Lung (tissue), 13 donors: ENCODE data around the gene SMG6. TPM values are rescaled to one million over a fixed set of nuclear protein-coding genes. Genes with fewer than 3 reads are reported as not detected.
A peak's percentile ranks its signal among the peaks of the same experiment; 100 is the strongest.

Experiments
- ATAC-seq: fragments of 200-7000 bp; cut with Tn5 transposase; one replicate; pipeline ENCODE4 v1.9.1; 2020; ENCODE audit warnings: moderate number of reproducible peaks; ENCODE audit not compliant: insufficient read depth, low FRiP score
- DNase-seq, 3 donors: peaks; one replicate each; pipeline ENCODE4 v3.0.0-alpha.2; 2013 to 2017
- H3K27ac ChIP-seq, 2 donors: one replicate each; pipeline ENCODE4 v1.5.1; 2013; ENCODE audit warnings: mild to moderate bottlenecking in 2 of 2, moderate library complexity in 2 of 2, control low read depth in 1 of 2, inconsistent platforms in 1 of 2, low read depth in 1 of 2, low read length in 1 of 2
- H3K27me3 ChIP-seq, 3 donors: one replicate each; pipeline ENCODE4 v1.5.1; 2013; ENCODE audit warnings: low read length in 2 of 3; ENCODE audit not compliant: control insufficient read depth in 3 of 3, insufficient read depth in 3 of 3
- H3K36me3 ChIP-seq, 4 donors: one replicate each; pipeline ENCODE4 v1.5.1; 2013; ENCODE audit warnings: low read length in 4 of 4, mild to moderate bottlenecking in 1 of 4, moderate library complexity in 1 of 4; ENCODE audit not compliant: control insufficient read depth in 4 of 4, insufficient read depth in 4 of 4
- H3K4me1 ChIP-seq, 5 donors: one replicate each; pipeline ENCODE4 v1.5.1; 2013; ENCODE audit warnings: low read length in 5 of 5, mild to moderate bottlenecking in 2 of 5, moderate library complexity in 1 of 5; ENCODE audit not compliant: control insufficient read depth in 5 of 5, insufficient read depth in 5 of 5
- H3K4me3 ChIP-seq: one replicate; pipeline ENCODE4 v1.5.1; 2013; ENCODE audit warnings: mild to moderate bottlenecking, control low read depth, moderate library complexity
- H3K9ac ChIP-seq, 2 donors: one replicate each; pipeline ENCODE4 v1.5.1; 2013; ENCODE audit warnings: low read length in 2 of 2, control low read depth in 1 of 2; ENCODE audit not compliant: insufficient read depth in 1 of 2
- H3K9me3 ChIP-seq, 4 donors: one replicate each; pipeline ENCODE4 v1.5.1; 2013; ENCODE audit warnings: low read length in 3 of 4, mild to moderate bottlenecking in 1 of 4, moderate library complexity in 1 of 4; ENCODE audit not compliant: control insufficient read depth in 4 of 4, insufficient read depth in 3 of 4
- CTCF ChIP-seq: IDR thresholded peaks from 2 replicates; pipeline ENCODE4 v1.5.1; 2012; ENCODE audit warnings: mild to moderate bottlenecking; ENCODE audit errors: control extremely low read depth, extremely low read depth
- WGBS, 2 donors: extraction: QIAGEN DNeasy Blood & Tissue Kit; methylation state at CpG; one replicate each; pipeline ENCODE4 v1.1.7; 2013; 5-methylcytosine and 5-hydroxymethylcytosine counted together
- polyA plus RNA-seq, 2 donors: library from polyadenylated mRNA; stranded (reverse); fragments of 200-250 nt; gene quantifications; one replicate each; pipeline ENCODE4 v1.2.1, GENCODE V29; 2013
- small RNA-seq: library from RNA; depleted of rRNA; stranded (forward); fragments of <200 nt; gene quantifications from one replicate; pipeline ENCODE3, GENCODE V24; 2014; ENCODE audit warnings: low replicate concordance
- total RNA-seq, 2 donors: library from RNA; depleted of rRNA in 1 of 2; stranded (reverse); fragments of >200 nt in 1 of 2; gene quantifications; one replicate each; pipeline ENCODE4 v1.2.1, GENCODE V29; 2014 to 2021
- donor health status: control.
- donor health status: control.
- donor health status: Bipolar disorder and iron deficiency.
- donor health status: healthy.
- donor health status: DM: yes; HTN: yes; CAD: no.

Gene SMG6
- total and polyA plus RNA-seq, 4 donors: 17.6 to 45.1 (median 28.9) TPM

GRCh38 chr17:2011411-2012371, 291.9 kb downstream of the SMG6 start:
- Histone ChIP-seq H3K4me3 (no peak overlapping the region), H3K27ac (peak overlapping the region in 1 of 2 donors; percentile 75), H3K36me3 (no peaks in the 10 kb centered on the region), H3K27me3 (no peaks in the 10 kb centered on the region), H3K4me1 (peaks cover 0 to 9% (median 2%) of the 10 kb centered on the region in 5 donors), H3K9me3 (no peaks in the 10 kb centered on the region), H3K9ac (no peak overlapping the region)
- 34 to 48% methylated on average over 24 of the region's 24 CpGs for WGBS, 2 donors
- TF ChIP-seq CTCF: no peak
- peak in 1 of 3 donors; percentile 36 for DNase-seq
- ATAC-seq: no peak

Small RNAs within 50 kb of the gene (small RNA-seq; reads per million reads assigned to genes)
- gene AC090617.6: not detected
- gene AC090617.7: not detected
- not detected for gene AC090617.8
- not detected for gene AC090617.9
- gene MIR132: 9.3 reads per million, percentile 96 among the genes with 10 or more reads in this experiment
- 7.2 reads per million, percentile 95 among the genes with 10 or more reads in this experiment for gene MIR212
- not detected for gene OVCA2
- gene RN7SL624P: not detected
- 701 reads per million, percentile 99 among the genes with 10 or more reads in this experiment for gene SNORD91A
- gene SNORD91B: 110 reads per million, percentile 98 among the genes with 10 or more reads in this experiment

Other genes with a start within 250 kb of the SMG6 start
- gene HIC1, start 248.7 kb downstream of the SMG6 start, total RNA-seq: 10 to 100 TPM; 28.9 to 34.8 TPM
- 10 to 100 TPM in 1 of 2 donors, 1 to 10 TPM in 1; 5.5 to 14.4 TPM for gene HIC1, start 248.7 kb downstream of the SMG6 start, polyA plus RNA-seq
- gene SRR, start 165 bp upstream of the SMG6 start, total RNA-seq: 10 to 100 TPM in 1 of 2 donors, 1 to 10 TPM in 1; 8.1 to 17.3 TPM
- 1 to 10 TPM; 5.0 to 7.5 TPM for gene SRR, start 165 bp upstream of the SMG6 start, polyA plus RNA-seq
- gene TSR1, start 32.7 kb upstream of the SMG6 start, total RNA-seq: 10 to 100 TPM; 19.1 to 24.1 TPM
- gene TSR1, start 32.7 kb upstream of the SMG6 start, polyA plus RNA-seq: 10 to 100 TPM; 11.8 to 19.7 TPM
- gene SGSM2, start 33.7 kb upstream of the SMG6 start, total RNA-seq: 10 to 100 TPM; 47.8 to 57.1 TPM
- 10 to 100 TPM; 33.1 to 60.8 TPM for gene SGSM2, start 33.7 kb upstream of the SMG6 start, polyA plus RNA-seq
- 10 to 100 TPM; 10.2 to 47.0 TPM for gene MNT, start 97.3 kb upstream of the SMG6 start, total RNA-seq
- gene MNT, start 97.3 kb upstream of the SMG6 start, polyA plus RNA-seq: 10 to 100 TPM; 11.5 to 18.1 TPM
- 10 to 100 TPM; 29.7 to 36.1 TPM for gene METTL16, start 208.1 kb upstream of the SMG6 start, total RNA-seq
- 10 to 100 TPM; 12.1 to 29.9 TPM for gene METTL16, start 208.1 kb upstream of the SMG6 start, polyA plus RNA-seq